Kasumi-1 (cell line): ENCODE results near the gene CMTM1.
"Not testable (repeated sequence)": the region's sequence is repeated elsewhere in the genome, so short reads cannot be mapped to it uniquely, and the experiment has no call there.

ENCODE experiments used
- DNase-seq, 2 experiments: peaks; one replicate each; lab custom pipeline; 2025; lab: John Stamatoyannopoulos, UW

CMTM1 gene

DNA sequence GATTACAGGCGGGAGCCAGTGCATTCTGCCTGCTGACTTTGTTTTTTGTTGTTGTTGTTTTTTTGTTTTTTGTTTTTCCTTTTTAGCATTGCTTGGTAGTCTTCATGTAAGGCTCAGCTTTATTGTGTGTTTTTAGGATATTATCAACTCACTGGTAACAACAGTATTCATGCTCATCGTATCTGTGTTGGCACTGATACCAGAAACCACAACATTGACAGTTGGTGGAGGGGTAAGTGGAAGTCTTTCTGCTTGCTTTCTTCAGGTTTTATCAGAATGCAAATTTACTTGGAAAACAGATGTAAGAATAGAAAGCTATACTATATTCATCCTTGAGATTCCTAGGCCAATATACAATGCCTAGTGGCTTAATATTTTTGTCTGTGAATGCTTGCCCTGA is 3.3 kb upstream of the CMTM1 start:
- no peak for DNase-seq

DNA sequence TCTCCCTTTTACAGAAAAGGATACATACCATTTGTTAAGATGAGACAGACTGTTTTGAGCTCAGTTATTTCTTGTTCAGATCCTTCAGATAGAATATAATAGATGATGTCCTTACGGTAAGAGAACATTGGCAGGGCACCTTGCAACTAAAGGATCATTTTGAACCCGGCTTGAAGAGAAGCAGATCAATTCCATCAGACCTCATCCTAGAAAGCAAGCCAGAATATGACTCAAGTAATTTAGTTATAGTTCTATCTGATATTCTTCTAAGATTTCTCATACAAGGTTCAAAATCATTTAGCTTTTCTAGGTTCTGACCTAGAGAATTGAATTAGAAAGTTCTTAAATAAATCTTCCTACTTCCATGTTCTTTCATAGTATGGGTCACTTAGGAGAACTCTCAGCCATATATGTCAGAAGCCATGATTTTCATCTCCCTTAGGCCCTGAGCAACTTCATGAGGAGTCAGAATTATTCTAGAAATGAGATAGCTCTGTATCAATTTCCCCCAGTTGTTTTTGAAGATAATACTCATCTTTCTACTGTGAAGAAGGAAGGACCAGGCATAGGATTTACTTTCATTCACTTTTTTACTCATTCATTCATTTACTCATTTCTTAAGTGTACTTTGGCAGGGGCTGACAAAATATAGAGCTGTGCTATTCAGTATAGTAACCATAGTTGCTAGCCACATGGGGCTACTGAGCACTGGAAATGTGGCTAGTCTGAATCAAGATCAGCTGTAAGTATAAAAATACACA is 2.5 kb upstream of the CMTM1 start:
- DNase-seq, result no peak

DNA sequence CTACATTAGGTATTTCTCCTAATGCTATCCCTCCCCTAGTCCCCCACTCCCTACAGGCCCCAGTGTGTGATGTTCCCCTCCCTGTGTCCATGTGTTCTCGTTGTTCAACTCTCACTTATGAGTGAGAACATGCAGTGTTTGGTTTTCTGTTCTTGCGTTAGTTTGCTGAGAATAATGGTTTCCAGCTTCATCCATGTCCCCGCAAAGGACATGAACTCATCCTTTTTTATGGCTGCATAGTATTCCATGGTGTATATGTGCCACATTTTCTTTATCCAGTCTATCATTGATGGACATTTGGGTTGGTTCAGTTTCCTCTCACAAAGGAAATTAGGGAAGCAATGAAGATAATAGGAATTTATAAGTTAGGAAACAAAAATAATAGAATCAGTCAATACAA is 1.0 kb downstream of the CMTM1 start:
- DNase-seq, result not testable (repeated sequence)

DNA sequence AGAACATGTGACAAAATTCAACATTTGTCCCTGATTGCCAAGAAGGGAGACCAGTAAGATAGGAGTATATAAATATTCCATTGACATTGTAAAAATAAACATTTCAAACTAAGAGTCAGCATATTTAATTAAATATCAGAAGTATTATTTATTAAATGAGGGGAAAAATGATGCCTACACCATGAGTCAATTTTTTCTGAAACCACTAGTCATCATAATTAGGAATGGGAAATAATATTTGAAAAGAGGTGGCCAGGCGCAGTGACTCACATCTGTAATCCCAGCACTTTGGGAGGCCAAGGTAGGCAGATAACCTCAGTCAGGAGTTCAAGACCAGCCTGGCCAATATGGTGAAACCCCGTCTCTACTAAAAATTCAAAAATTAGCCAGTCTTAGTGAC is 2.1 kb downstream of the CMTM1 start:
- no peak for DNase-seq

DNA sequence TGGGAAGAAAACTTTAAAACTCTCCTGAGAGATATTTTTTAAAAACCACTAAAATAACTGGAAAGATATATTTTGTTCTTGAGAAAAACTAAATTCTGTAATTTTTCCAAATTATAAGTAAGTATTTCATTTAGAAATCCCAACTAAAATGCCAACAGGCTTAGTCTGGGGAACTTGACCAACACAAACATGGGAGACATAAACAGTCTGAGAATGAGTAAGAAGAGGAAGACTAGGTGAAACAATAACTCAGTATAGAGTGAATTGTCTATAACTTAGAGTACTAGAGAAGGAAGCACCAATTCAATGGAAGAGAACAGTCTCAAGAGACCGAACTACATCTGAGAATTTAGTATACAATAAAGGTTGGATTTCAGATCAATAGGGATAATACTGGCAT is 2.9 kb downstream of the CMTM1 start:
- no peak for DNase-seq

DNA sequence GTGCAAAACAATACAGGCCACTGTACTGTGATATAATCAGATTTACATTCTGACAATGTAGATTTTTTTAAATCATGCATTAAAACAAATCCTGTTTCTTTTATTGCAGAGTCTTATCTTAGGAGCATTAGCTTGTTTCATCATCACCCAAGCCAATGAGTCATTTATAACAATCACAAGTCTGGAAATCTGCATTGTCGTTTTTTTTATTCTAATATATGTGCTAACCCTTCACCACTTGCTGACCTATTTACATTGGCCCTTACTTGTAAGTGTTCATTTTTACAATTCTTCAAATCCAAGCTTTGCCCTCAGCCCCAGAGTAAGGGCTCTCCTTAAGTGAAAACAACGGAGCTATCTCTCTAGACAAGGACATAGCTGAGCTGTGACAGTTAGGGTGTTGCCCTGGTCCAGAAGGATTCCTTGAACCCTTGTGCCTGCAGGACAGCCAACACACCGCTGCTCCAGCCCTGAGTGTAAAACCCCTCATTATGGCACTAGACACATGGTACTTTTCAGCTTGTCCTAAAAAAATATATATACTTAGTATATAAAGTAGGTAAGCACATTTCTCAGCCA is 3.7 kb downstream of the CMTM1 start:
- DNase-seq, result no peak

DNA sequence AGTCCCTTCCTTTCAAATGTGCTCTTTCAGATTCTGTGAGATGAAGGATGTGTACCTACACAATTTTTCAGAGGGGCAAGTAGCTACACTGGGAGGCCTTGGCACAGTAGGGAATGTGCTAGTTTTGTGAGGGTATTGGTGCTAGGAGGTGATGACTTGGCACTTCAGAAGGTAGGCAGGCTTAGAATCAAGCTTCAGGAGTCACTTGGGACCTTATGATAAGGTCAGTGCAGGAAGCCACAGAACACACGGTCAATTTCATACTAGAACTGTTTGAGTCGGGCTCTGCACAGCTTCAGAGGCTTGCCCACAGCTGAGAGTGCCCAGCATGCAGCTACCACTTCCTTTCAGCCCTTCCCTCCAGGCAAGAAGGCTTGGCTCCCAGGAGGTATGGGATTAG is 6.1 kb downstream of the CMTM1 start:
- no peak for DNase-seq

DNA sequence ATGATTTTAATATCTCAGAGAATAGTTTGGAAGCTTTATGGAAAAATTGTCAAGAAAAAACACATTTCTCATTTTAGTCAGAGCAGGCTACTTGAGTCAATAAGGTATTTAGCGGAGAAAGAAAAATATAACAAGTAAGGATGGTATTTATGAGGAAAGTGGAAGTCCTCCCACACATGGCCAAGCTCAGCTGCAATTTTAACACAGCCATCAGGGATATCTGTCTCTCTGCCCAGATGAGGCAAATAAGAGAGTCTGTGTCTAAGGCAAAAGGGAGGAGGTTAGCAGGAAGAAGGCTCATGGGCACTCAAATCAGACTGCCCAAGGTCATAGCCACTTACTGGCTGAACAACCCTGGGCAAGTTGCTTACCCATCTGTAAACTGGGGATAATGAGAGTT is 7.8 kb downstream of the CMTM1 start:
- no peak for DNase-seq

DNA sequence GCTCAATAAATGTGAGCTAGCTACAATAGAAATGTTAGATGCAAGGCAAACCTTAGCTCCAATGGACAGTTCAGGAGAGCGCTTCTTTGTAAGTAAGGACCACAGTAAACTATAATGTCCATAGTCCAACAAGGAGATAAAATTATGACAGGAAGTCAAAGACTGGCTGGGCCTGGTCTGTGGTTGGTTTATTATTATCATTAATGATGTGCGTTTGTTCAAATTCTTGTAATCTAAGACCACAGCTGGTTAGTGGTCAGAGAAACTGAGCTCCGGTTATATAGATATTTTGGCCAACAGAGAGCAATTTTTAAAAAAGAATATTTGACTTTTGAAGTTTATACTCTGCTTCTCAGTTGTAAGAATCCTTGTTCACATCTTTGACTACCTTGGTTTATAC is 8.3 kb downstream of the CMTM1 start:
- DNase-seq, result no peak

DNA sequence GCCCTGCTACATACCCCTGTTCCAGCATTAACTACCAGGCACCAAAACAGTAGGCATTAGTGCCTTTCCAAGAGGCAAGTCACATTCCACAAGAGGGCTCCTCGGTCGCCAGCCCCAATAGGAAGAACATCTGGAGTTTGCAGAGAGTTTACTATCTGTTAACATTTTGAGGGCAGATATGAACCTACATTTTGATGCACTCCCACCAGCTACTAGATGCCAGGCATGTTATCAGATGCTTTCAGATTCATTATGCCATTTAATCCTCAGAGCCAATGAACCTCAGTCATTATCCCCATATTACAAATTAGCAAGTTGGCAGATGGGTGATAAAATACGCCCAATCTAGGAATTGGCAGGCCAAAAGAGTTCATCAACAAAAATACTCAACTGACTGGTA is 8.8 kb downstream of the CMTM1 start:
- no peak for DNase-seq

DNA sequence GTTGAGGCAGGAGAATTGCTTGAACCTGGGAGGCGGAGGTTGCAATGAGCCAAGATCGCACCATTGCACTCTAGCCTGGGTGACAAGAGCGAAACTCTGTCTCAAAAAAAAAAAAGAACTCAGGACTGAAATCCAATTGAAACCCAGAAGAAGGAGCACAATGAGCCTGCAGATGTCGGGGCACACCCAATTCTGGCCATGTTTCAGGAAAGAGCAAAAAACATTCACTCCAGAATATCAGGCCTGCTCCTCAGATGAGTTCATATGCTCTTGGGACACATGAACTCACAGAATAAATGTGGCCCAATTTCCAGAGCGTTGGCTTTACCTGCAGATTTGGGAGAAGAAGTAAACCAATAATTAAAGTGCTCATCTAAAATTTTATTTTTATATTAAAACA is 10.1 kb downstream of the CMTM1 start:
- no peak for DNase-seq

DNA sequence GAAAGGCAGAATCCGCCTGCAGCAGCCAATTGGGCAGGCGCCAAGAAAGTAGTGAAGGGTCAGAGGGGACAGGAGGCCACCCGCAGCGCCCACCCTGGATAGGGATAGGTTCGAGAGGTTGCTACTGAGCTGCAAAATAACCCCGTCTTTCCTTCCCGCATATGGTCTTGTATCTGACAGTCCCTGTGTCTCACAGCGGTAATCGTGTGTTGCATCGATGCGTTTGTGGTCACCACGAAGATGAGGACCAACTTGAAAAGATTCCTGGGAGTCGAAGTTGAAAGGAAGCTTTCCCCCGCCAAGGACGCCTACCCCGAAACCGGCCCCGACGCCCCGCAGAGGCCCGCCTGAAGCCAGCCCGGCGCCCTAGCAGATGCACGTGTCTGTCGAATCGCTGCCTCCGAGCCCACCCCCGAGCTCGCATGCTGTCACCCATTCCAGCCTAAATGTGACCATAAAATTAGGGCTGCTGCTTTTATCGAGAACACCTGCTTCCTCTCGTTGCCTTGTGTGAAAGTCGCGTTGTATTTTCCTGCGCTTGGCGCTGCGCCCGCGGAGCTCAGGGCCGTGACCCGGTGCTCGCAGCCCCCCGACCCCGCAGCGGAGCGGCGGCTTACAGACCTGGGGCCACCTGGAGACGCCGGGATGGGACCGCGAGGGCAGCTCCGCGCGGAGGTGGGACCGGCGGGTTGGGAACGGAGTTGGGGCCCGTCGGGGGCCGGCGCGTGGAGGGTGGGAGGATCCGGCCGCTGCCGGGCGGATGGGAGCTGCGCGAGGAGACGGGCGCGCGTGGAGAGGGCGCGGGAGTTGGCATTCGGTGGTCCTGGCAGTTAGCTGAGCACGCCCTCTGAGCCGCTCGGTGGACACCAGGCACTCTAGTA is 12.7 kb downstream of the CMTM1 start, which contains the start of gene CMTM2:
Gene CMTM2 (plus strand): TSS at position 813 of the 881 bp plus-strand sequence. CDS start 145 bp downstream, outside the sequence.
- DNase-seq, result no peak

DNA sequence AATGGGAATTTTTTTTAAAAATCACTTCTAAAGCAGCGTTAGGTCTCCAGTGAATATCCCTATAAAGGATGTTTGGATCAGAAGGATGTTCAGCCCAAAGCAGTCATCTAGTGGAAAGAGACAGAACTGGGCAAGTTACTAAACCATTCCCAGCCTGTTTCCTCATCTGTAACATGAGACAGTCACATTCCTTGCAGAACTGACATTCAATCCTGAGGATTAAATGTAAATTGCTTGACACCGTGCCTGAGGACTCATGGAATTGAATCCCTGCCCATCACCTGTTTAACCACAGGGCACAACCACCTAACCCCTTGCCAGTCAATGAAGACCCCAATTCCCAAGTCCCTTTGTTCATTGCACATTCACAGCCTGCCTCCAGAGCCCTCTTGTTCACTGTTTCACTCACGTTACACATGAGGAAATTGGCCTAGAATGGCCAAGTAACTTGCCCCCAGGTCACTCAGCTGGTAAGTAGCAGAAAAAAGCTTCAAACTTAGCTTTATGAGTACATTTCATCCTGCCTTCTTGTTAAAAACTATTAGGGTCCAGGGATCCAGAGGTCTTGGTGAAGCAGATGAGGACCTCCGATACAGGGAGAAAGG is 14.5 kb downstream of the CMTM1 start:
- DNase-seq, result no peak

DNA sequence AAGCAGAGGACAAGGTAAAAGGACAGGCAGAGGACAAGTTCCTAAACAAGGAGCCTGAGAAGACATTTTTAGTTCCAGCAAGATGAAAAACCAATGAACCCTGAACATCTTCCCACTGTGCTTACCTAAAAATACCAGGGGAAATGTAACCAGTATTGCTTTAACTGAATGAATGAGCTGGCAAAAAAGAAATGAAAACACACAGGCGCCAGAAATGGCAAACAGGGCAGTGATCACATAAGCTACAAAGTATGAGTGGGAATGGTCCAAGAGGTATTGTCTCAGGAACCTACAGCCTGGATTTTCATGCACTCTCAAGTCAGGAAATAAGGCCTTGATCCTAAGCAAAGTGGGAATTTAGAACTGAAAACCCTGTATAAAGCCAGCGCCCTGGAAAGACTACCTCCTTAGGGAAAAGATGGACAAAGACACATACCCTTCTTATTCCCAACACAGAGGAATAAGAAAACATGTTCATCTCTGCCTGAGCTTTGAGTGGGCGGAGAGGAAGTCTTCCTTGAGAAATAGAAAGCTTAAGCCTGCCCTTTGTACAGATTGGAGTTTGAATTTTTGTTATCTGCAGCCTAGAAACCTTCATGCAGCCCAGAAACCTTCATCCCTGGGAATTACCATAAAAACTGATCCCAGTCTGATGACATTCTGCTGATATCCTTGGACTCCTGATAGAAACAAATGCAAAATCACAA is 15.2 kb downstream of the CMTM1 start:
- DNase-seq, result no peak

DNA sequence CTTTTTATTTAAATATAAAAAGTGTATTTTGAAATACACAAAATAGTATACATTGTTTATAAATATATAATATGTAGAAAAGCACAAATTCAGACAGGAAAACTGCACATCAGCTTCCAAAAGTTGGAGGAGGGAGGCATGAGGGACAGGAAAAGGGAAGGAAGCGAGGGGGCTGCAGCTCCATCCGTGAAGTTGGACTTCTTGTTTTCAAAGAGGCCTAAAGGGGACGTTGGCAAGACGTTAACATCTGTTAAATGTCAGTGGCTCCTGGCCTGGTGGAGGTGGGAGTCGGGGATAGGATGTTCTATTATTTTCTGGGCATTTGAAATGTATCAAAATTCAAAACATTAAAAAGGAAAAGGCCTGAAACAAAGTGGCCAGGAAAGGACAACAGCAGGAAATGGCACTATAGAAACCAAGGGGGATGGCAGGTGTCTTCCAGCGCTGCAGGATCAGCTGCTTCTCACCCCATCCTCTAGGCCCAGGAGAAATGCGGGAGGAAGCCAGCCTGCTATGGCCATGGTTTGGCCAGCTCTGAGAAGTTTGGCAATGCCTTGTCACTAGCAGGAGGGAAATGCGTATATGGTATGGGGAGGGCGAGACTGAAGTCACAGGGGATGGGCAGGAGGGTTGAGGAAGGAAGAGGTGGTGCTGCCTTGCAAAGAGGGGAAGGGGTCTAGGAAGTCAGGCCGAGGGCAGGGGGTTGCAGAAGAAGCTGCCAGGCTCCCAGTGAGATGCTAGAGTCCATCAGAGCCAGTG is 19.4 kb downstream of the CMTM1 start:
- DNase-seq, result peak; percentile 78 to 79

DNA sequence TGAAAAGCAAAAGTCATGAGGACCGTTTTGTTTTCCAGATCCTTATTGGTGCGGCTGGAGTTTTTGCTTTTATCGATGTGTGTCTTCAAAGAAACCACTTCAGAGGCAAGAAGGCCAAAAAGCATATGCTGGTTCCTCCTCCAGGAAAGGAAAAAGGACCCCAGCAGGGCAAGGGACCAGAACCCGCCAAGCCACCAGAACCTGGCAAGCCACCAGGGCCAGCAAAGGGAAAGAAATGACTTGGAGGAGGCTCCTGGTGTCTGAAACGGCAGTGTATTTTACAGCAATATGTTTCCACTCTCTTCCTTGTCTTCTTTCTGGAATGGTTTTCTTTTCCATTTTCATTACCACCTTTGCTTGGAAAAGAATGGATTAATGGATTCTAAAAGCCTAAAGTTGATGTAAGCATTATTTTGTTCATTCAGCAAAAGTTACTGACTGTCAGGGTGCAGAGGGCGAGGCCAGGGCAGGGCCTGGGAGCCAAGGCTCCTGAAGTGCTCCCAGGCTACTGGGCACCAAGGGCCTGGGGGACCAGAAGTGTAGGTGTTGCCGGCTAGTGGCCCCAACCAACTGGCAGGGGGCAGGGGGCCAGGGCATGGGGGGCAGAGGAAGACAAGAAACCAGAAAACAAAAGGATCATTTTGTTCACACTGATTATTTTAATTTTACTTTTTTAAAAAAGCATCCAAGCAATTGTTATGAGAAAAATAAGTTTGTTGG is 21.8 kb downstream of the CMTM1 start:
- peak; percentile 24 to 59 for DNase-seq

DNA sequence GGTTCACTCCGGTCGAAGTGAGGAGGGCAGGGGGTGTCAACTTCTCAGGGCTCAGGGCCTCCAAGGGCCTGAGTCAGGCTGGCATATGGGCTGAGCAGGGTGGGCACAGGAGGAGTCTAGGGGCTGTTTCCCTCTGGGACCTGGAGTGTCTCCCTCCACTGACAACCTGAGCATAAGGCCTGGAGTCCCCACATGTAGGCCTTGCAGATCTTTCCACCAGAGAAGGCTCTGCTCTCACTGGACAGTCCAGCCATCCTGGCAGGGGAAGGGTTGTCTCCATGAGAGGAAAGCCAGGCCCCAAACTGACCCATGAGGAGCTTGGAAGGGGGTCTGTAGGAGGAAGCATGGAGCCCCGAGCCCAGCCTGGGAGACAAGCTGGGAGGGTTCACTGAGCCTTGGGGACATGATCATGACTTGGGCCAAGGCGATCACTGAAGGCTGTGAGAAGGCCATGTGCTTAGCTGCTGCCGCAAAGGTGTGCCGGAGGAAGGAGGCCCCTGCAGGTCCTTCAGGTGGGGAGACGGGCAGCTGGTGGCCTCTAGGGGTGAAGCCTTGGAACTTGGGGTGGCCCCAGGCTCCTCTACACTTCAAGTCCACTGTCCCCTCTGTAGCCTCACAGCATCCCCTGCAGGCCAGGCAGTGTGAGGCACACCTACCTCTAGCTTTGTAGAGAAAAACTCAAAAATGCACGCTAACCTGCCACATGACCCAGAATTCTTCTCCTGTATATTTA is 22.9 kb downstream of the CMTM1 start:
- peak; percentile 77 to 80 for DNase-seq

DNA sequence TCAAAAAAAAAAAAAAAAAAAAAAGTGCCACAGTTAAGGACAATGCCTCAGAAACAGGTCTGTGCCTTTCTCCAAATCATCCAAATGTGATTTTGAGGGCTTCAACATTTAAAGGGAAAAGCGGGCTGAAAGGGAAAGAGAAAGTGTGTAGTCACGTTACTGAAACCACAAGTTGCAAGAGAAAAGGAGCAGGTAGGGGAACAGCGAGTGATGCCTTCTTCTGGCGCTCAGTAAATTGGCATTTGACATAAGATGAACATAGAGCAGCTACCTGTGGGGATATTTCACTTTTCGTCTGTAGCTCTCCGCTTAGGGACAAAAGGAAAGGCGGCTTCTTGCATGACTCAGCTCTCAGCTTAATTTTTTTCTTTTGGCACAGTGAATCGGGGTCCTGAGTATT is 24.1 kb downstream of the CMTM1 start:
- DNase-seq, result peak in 1 of 2 experiments; percentile 14

DNA sequence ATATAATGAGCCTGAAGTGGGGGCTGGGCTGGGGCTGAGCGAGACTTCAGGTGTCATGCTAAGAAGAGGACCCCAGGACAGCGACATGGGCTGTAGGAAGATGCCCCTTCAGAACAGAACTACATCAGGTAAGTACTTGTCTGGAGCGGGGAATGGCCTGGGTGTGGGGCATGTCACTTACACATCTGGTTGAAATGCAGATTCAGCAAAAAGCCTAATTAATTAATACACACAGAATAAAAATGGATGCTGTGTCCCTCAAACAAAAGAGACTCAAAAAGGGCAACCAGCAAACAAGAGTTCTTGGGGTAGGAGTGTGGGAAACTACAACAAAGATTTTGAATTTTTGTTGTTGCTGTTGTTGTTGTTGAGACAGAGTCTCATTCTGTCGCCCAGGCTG is 24.8 kb downstream of the CMTM1 start:
- no peak for DNase-seq

DNA sequence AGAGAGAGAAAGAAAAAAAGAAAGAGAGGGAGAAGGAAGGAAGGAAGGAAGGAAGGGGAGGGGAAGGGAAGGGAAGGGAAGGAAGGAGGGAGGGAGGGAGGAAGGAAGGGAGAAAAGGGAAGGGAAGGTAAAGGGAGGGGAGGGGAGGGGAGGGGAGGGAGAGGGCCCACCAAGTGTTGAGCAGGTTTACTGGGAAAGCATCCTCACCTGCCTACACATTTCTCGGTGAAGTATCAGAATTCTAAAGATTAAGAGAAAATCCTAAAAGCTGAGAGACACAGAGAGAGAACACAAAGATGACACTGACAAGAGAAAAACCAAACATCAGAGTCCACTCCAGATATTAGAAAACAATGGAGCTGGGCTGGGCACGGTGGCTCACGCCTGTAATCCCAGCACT is 26.0 kb downstream of the CMTM1 start:
- DNase-seq, result no peak
